ENCODE measurements around the gene TTLL3.
A peak's percentile ranks its signal among the peaks of the same experiment; 100 is the strongest.

The TTLL3 gene

GRCh38 chr3:9781978-9782603, 28.0 kb upstream of the TTLL3 start:
- DNase-seq, result no peak

- DNase-seq, result no peak
Observed at GRCh38 chr3:9782770-9783169, 27.3 kb upstream of the TTLL3 start.

- DNase-seq, result no peak
Observed at GRCh38 chr3:9783954-9784353, 26.1 kb upstream of the TTLL3 start.

GRCh38 chr3:9784965-9785364, 25.1 kb upstream of the TTLL3 start:
- DNase-seq, result no peak

GRCh38 chr3:9785602-9786001, 24.5 kb upstream of the TTLL3 start:
- no peak for DNase-seq

GRCh38 chr3:9786209-9786739, 23.8 kb upstream of the TTLL3 start:
- DNase-seq, result no peak

GRCh38 chr3:9786825-9787669, 23.0 kb upstream of the TTLL3 start:
- DNase-seq, result no peak

- DNase-seq, result no peak
Observed at GRCh38 chr3:9787714-9788113, 22.3 kb upstream of the TTLL3 start.

- no peak for DNase-seq
Observed at GRCh38 chr3:9791127-9791526, 18.9 kb upstream of the TTLL3 start.

GRCh38 chr3:9791790-9792404, 18.2 kb upstream of the TTLL3 start:
- no peak for DNase-seq

- peak; percentile 94 for DNase-seq
Observed at GRCh38 chr3:9792405-9793160, 17.5 kb upstream of the TTLL3 start, which contains the start of the genes ARPC4 and TADA3. TSS of gene ARPC4 (plus strand) at chr3:9793082. CDS start at chr3:9793122, 40 bp downstream. TSS of gene TADA3 (minus strand) at chr3:9792473. CDS start at chr3:9791466, 1,007 bp downstream.

GRCh38 chr3:9793161-9793781, 16.8 kb upstream of the TTLL3 start:
- no peak for DNase-seq

GRCh38 chr3:9794400-9794799, 15.7 kb upstream of the TTLL3 start:
- no peak for DNase-seq

GRCh38 chr3:9795207-9795606, 14.9 kb upstream of the TTLL3 start:
- no peak for DNase-seq

GRCh38 chr3:9797196-9797945, 12.7 kb upstream of the TTLL3 start:
- no peak for DNase-seq

GRCh38 chr3:9800529-9800928, 9.5 kb upstream of the TTLL3 start:
- DNase-seq, result no peak

- no peak for DNase-seq
Observed at GRCh38 chr3:9803494-9803893, 6.6 kb upstream of the TTLL3 start.

- no peak for DNase-seq
Observed at GRCh38 chr3:9804996-9805395, 5.1 kb upstream of the TTLL3 start.

GRCh38 chr3:9806137-9806536, 3.9 kb upstream of the TTLL3 start:
- no peak for DNase-seq

- no peak for DNase-seq
Observed at GRCh38 chr3:9806688-9807589, 3.1 kb upstream of the TTLL3 start.

- DNase-seq, result no peak
Observed at GRCh38 chr3:9807981-9808344, 2.1 kb upstream of the TTLL3 start.

Measured in CD4-positive, alpha-beta T cell treated with Interleukin-17A for 4 hours (primary cell).